ENCODE results near the gene CCDC12. TPM values are rescaled to one million over a fixed set of nuclear protein-coding genes. Genes with fewer than 3 reads are reported as not detected.

The CCDC12 gene
- total and polyA plus RNA-seq, 9 of the 15 experiments (the other 6 are each of a cell fraction or from before 2014, with no cell fraction given) = 8.9 to 201 (median 86.9) TPM

DNA sequence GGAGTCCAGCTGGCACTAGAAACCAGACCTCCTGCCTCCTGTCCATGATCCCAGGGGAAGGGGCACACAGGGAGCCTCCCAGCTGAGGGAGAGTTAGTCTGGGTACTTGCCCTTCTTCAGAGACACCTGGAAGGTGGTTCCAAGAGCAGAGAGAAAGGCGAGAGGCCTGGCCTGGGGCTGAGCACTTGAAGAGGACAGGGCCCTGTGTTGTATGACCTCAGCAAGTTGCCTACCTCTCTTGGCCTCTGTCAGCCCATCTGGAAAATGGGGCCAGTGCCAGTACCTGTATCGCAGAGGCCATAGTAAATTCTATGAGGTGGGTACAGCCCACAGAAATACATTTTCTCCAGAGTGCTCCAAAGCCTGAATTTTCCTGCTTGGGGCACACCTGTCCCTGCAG lies 79.5 kb downstream of the CCDC12 start (continued):
- TF ChIP-seq, protein P1, sequence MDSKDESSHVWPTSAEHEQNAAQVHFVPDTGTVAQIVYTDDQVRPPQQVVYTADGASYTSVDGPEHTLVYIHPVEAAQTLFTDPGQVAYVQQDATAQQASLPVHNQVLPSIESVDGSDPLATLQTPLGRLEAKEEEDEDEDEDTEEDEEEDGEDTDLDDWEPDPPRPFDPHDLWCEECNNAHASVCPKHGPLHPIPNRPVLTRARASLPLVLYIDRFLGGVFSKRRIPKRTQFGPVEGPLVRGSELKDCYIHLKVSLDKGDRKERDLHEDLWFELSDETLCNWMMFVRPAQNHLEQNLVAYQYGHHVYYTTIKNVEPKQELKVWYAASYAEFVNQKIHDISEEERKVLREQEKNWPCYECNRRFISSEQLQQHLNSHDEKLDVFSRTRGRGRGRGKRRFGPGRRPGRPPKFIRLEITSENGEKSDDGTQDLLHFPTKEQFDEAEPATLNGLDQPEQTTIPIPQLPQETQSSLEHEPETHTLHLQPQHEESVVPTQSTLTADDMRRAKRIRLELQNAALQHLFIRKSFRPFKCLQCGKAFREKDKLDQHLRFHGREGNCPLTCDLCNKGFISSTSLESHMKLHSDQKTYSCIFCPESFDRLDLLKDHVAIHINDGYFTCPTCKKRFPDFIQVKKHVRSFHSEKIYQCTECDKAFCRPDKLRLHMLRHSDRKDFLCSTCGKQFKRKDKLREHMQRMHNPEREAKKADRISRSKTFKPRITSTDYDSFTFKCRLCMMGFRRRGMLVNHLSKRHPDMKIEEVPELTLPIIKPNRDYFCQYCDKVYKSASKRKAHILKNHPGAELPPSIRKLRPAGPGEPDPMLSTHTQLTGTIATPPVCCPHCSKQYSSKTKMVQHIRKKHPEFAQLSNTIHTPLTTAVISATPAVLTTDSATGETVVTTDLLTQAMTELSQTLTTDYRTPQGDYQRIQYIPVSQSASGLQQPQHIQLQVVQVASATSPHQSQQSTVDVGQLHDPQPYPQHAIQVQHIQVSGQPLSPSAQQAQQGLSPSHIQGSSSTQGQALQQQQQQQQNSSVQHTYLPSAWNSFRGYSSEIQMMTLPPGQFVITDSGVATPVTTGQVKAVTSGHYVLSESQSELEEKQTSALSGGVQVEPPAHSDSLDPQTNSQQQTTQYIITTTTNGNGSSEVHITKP (IDR thresholded peaks at IDR 0.05; ENCODE audit: partially characterized antibody) = no peak
- TF ChIP-seq ZNF589 (CRISPR knock-in tag; IDR thresholded peaks at IDR 0.05; ENCODE audit: low read depth) = no peak
- no peak for TF ChIP-seq CEBPB (tag; IDR thresholded peaks at IDR 0.05)
- TF ChIP-seq, protein P2, sequence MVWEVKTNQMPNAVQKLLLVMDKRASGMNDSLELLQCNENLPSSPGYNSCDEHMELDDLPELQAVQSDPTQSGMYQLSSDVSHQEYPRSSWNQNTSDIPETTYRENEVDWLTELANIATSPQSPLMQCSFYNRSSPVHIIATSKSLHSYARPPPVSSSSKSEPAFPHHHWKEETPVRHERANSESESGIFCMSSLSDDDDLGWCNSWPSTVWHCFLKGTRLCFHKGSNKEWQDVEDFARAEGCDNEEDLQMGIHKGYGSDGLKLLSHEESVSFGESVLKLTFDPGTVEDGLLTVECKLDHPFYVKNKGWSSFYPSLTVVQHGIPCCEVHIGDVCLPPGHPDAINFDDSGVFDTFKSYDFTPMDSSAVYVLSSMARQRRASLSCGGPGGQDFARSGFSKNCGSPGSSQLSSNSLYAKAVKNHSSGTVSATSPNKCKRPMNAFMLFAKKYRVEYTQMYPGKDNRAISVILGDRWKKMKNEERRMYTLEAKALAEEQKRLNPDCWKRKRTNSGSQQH (CRISPR knock-in tag; IDR thresholded peaks at IDR 0.05) = no peak
- no peak for TF ChIP-seq ZNF23 (CRISPR knock-in tag; IDR thresholded peaks at IDR 0.05)
- no peak for TF ChIP-seq TGIF2 (CRISPR knock-in tag; IDR thresholded peaks at IDR 0.05)
- TF ChIP-seq NONO (IDR thresholded peaks at IDR 0.05; ENCODE audit: low read depth in 2 of 2, low read length in 1 of 2) = no peak
- no peak for TF ChIP-seq HNRNPL (IDR thresholded peaks at IDR 0.05; ENCODE audit: low read depth, low read length)
- TF ChIP-seq ZNF764 (CRISPR knock-in tag; IDR thresholded peaks at IDR 0.05; ENCODE audit: low read depth) = no peak
- TF ChIP-seq CBFA2T3 (IDR thresholded peaks at IDR 0.05) = no peak
- TF ChIP-seq GTF2E2 (tag; IDR thresholded peaks at IDR 0.05) = no peak
